HG02763 (cell line): ENCODE data around the gene ALG1.
"Not testable (repeated sequence)": the region's sequence is repeated elsewhere in the genome, so short reads cannot be mapped to it uniquely, and the experiment has no call there.

Source experiments
- ATAC-seq: cut with Tn5 transposase; IDR thresholded peaks from one replicate; pipeline ENCODE4 v1.9.1; 2021; ENCODE audit warnings: mild to moderate bottlenecking, moderate library complexity; ENCODE audit not compliant: unreplicated experiment

The ALG1 gene

DNA sequence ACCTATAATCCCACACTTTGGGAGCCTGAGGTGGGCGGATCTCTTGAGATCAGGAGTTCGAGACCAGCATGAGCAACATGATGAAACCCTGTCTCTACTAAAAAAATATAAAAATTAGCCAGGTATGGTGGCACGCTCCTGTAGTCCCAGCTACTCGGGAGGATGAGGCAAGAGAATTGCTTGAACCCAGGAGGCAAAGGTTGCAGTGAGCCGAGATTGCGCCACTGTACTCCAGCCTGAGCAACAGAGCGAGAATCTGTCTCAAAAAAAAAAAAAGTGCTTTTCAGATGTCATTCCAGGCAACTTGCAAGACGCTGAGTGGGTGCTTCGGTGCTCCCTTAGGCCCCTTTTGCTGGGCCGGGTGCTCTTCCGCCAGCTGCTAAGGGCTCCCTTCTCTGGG, 27.1 kb upstream of the ALG1 start:
- not testable (repeated sequence) for ATAC-seq

DNA sequence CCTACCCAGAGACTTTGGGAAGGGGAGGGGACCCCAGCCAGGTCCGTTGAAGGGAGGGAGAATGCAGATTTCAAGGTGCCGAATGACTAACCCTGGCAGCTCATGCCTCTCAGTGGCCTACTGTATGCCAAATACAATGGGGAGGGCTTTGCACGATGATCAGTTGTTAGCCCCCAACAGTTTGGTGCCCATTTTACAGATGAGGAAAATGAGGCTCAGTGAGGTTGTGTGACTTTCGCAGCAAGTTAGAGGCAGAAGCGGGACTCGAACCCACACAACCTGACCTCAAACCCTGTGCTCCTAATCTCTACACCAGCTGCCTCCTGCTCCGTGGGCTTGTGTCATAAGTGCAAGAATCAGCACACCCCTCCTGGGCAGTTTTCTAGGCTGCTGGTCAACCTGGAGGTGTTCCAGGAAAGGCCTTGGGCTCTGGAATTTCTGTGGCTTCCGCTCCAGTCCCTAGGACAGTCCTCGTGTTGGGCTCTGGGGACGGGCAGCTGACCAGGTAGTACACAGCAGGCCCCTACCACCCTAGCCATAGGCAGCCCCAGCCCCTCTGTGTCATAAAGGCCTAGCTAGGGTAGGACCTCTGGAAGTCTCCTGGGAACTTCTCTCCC, 26.0 kb upstream of the ALG1 start:
- no peak for ATAC-seq

DNA sequence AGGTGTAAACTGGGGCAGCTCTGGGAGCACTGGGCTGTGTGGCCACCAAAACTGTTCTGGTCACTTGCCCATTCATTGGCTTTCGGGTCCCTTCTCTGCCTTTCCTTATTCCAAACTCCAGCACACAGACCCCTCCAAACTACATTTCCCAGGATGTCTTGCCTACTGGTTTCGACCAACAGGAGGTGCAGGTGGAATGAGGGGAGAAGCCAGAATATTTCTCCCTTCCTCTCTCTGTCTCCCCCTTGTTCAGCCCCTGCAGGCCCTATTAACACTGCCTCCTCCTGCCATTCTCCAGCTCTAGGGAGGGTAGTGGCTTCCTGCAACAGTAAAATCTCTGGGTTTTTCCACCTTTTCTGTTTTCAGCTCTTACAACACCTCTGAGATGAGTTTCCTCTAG, 24.7 kb upstream of the ALG1 start:
- no peak for ATAC-seq

DNA sequence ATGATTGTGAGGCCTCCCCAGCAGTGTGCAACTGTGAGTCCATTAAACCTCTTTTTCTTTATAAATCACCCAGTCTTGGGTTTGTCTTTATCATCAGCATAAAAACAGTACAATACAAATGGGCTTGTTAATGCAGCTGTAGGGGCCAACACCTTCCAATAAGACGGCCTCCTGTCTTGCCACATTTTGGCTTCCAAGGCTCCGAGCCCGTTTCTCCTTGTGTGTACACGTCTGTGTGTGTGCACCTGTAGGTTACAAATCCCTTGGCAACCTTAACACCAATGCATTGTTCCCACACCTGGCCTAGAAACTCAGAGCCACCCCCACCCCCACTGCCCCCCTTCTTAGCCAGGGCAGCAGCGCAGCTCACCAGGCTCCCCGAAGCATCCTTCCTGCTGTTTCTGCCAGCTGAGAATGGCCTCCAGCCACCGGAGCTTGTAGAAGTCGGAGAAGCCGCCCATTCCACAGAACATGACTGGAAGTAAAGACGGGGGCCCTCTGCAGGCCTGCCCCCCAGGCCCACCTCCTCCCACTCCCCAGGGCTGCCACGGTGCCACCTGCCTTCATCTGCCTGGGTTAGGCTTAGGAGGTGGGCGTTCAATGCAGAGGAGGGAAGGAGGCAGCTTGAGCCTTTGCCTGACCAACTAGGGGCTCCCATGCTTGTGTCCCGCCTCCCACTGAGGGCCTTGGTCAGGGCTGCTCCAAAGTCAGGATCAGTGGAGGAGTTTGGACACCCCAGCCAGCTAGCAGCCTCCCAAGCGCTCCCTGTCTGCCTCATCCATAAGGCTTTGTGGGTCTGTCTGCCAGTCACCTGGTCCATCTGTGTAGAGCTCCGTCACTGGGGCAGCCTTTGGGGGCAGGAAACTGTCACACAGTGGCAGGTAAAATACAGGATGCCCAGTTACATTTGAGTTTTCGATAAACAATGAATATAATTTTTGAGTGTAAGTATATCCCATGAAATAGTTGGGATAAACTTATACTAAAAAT, 16.5 kb upstream of the ALG1 start:
- no peak for ATAC-seq

DNA sequence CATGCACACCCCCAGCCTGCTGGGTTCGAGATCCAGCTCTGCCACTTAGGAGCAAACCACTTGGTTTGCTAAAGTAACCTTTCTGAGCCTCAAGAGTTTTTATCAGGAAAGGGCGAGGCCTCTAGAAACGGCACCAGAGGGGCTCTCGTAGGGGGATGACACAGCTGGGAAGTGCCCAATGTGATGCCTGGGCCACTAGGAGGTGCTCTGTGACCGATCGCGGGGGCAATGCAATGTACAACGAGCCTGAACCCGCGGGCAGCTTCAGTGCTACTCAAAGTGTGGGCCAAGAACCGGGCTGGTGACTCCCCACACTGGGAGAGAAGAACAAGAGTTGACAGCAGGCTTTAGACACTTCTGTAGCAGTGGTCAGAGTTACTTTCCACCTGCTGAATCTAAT, 15.3 kb upstream of the ALG1 start:
- ATAC-seq, result no peak

DNA sequence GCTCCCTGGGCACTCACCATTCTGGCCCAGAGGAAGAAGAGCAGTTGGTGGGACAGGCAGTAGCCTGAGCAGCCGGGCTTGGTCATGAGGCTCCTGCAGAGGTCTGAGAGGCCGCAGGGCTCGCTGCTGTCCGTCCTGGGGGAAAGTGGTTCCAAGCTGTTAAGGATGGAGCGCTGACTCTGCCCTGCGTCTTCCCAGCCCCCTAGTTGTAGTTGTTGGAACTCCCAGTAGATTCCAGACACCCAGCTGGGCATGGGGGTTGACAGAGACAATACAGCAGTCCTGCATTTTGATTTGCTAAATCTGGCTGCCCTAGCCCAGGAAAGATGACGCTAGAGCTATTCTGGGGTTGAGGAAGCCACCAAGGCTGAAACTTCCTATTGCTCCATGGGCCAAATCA, 13.2 kb upstream of the ALG1 start:
- no peak for ATAC-seq

DNA sequence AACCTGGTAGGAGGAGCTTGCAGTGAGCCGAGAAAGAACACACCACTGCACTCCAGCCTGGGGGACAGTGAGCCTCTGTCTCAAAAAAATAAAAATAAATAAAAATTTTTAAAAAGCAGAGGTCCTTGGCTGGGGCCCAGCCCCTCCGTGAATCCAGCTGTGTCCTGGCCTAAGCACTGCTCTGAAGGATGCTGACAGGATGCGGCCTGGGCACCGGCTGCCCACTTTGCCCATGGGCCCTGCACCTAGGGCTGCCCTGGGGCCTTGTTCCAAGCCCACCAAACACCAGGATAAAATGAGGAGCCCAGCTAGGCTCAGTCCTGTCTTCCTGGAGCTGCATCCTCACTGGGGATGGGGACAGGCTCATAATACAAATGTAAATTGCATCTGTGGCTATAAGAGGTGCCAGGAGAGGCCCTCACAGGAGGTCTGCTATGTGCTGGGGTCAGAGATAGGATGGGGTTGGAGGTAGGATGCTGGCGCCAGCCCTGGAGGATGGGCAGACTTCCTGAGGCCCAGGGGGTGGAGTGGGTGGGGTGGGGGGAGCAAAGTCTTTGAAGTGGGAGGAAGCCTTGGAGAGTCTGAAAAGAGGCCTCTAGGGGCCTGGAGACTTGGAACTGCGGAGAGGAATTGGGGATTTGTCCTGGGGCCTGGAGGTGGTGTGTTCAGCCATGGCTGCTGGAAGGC, 12.1 kb upstream of the ALG1 start:
- ATAC-seq, result no peak

DNA sequence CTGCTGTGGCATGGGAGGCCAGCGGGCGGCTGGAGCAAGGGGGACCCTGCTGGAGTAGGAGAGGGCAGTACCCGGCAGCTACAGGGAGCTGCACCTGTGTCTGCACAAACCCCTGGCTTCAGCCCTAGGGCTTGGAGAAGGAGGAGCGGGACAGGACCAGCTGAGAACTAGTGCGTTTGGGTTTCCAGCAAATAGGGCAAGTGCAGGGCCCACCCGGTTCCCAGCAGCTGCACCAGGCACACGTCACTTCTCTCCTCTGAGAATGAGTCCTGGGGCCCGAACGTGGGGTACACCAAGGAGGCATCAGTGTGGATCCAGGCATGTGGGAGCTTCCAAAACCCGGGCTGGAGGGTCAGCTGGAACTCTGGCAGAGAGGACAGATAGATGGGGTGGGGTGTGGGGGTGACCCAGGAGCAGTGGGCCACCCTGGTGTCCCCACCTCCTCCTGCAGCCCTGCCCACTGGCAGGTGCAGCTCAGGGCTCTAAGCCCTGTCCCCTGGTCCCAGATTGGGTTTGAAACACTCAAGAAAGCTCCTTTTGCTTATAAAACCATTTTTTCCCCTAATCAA, 11.5 kb upstream of the ALG1 start:
- ATAC-seq, result no peak

DNA sequence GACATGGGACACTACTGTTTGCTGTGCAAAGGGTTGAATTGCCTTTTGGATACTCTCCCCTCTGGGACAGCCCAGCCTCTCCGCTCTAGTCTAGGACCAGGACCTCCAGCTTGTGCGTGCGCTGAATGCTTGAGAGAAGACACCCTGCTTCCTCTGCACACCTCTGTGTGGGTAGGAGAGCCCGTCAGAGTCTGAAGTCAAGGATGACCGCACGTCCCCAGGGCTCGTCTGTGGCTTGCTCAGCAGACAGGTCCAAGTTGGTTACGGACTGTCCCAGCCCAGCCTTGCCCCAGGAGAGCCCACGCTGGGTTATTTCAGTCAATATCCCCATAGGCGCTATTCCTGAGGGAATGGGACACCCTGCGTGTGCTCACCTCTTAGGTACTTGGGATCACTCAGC, 9.6 kb upstream of the ALG1 start:
- ATAC-seq, result no peak

DNA sequence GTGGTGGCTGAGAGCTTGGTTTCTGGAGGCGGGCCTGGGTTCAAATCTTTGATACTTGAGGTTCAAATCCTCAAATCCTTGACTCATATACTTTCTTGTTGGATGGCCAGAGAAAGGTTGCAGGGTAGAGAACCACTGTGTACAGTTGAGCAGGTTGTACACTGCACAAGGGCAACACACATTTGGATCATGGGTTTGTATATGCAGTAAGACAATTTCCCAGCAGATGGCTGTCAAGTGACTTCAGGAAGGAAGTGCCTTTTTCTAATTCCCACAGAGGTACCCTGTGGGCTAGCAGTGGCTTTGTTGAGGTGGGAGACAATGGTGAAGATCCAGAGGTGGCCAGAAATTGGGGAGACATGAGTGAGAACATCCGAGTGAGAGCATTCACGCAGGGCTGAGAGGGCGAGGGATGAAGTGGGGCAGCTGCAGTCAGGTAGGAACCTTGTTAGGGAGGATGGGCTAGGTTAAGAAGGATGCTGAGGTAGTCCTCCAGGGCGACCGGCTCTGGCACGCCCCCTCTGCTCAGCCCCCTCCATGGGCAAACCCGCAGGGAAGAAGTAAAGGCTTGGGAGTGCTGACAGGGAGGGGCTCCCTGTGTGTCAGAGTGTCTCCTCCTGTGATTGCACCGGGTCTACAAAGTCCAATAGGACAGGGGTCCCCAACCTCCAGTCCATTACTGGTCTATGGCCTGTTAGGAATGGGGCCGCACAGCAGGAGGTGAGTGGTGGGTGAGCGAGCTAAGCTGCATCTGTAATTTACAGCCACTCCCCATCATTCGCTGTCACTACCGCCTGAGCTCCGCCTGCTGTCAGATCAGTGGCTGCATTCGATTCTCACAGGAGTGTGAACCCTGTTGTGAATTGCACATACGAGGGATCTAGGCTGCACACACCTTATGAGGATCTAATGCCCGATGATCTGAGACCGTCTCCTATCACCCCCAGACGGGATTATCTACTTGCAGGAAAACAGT, 8.6 kb upstream of the ALG1 start:
- ATAC-seq, result no peak

DNA sequence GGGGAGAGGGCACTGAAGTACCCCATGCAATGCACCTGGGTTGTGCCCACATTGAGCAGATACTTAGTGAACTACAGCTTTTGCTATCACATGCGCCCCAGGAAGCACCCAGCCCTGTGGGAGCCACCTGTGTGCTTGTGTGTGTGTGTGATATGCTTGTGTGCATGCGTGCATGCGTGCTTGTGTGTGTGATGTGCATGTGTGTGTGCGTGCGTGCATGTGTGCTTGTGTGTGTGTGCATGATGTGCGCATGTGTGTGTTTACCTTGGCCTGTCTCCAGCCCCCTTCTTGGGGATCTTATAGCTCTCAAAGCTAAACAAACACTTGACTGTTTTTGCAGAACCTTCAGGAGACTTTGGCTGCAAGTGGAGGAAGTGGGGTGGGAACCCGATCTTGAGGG, 6.7 kb upstream of the ALG1 start:
- ATAC-seq, result no peak

DNA sequence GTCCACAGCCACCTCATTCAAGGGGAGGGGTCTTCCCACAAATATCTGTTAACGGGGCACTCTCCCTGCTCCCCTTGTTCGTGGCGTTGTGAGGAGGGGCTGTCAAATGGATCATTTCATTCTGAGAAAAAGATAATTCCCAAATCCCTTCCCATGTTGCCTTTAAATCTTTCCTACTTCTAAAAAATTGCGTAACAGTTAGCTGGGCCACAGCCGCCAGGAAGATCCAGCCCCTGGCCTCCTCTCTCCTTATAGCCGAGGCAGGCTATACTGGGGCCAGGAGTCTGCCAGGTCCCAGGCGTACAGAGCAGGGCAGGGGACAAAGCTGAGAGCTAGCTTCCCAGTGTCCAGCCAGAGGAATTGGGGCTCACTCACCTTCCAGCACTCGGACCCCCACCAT, 6.3 kb upstream of the ALG1 start:
- no peak for ATAC-seq

DNA sequence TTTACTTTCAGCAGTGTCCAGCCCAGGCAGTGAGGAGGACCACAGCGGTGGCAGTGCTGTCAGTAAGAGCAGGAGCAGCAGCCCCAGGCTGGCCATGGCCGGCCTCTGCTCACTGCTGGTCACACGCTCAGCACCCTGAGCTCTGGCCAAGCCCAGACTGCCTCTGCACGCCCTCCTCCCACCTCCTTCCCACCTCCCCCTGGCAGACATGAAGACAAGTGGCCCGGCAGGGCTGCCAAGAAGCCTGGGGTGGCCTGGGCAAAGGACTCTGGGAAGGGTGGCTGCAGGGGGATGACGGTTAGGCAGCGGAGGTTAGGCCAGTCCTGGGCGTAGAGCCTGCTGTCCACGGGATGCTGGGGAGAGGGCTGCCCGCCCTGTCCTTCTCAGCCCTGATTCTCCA, 5.8 kb upstream of the ALG1 start, which contains the start of gene C16orf89:
TSS of gene C16orf89 (minus strand) at position 144 of the 400 bp plus-strand sequence. CDS start at position 96, 48 bp downstream.
- ATAC-seq, result no peak

DNA sequence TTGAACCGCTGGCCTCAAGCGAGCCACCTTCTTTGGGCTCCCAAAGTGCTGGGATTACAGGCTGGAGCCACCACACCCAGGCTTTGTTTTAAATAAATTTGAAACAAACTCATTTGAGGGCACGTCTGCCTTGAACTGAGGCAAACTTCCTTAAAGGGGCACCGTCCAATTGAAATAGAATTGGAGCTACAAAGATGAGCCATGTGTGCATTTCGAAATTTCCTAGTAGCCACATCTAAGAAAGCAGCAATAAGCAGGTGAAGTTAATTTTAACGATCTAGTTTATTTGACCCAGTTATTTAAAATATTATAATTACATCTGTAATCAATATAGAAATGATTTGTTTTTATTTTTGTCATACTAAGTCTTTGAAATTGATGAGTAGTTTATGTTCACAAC, 5.1 kb upstream of the ALG1 start:
- ATAC-seq, result no peak

DNA sequence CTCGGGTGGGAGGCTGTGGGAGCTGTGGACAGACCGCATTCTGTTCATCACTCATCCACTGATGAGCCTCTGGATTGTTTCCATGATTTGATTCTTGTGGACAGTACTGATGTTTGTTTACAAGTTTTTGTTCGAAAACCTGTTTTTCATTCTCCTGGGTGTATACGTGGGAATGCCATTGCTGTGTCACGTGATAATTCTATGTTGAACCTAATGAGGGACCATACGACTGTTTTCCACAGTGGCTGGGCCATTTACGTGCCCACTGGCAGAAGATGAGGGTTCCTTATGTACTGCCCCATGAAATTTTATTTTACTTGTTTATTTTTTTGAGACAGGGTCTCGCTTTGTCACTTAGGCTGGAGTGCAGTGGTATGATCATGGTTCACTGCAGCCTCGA, 2.6 kb upstream of the ALG1 start:
- ATAC-seq, result no peak

DNA sequence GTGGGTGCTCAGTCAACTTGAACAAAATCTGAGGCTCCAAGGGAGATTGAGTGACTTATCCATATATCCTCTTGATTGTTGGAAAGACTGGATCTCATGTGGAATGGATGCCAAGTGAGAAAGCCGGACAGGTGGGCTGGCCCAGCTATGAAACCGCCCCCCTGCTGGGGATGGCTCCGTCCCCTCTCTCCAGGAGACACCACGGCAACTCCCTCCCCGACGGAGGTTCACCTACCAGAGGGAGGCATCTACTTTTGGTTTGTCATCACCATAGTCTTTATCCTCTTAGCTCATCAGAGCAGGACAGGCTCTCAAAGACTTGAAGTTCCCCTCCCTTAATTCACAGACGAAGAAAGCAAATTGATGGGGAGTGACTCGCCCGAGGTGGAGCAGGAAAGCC, 1.8 kb upstream of the ALG1 start:
- ATAC-seq, result no peak

DNA sequence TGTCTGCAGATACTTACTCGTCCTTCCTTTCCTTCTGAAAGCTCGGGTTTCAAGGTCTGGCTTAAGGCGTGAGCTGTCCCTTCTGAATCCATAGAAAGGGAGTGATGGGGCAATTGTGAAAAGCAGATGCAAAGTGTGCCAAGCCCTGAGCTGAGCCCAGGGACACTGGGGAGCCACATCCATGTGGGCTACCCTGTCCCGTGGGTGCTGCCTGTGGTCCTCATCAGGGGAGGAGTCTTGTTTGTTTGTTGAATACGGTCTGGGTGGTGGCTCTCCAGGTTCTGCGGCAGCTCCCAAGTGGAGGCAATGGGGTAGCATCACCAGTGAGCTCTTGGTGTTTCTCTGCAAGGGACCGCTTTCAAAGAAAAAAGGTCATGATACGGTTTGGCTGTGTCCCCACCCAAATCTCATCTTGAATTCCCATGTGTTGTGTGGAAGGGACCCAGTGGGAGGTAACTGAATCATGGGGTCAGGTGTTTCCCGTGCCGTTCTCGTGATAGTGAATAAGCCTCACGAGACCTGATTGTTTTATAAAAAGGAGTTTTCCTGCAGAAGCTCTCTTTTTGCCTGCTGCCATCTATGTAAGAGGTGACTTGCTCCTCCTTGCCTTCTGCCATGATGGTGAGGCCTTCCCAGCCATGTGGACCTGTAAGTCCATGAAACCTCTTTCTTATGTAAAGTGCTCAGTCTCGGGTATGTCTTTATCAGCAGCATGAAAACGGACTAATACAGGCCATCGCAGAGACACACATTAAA, 1.0 kb upstream of the ALG1 start:
- no peak for ATAC-seq

DNA sequence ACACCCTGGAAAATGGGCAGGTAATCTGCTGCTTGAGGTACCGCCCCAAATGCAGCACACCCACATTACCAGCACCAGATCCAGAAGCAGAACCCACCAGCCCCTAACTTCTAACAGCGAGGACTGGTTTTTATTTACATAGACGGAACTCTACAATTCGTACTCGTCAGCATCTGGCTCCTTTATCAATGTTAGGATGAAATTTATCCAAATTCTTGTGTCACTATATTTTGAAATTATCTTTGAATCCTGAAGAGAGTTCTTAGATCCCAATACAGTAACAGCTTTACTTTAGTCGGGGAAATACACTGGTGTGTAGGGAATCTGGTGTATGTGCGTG, 332 bp upstream of the ALG1 start:
- no peak for ATAC-seq
